Panc1 (cell line): ENCODE data around the gene ZP1.

ENCODE experiments used
- CTCF ChIP-seq: fragments of 450-650 bp; IDR thresholded peaks from 2 replicates; pipeline ENCODE4 v1.5.1; 2017; ENCODE audit warnings: mild to moderate bottlenecking
- REST ChIP-seq, 2 experiments: IDR thresholded peaks; 2 replicates each; pipeline ENCODE4 v1.6.1; 2011 to 2012; ENCODE audit warnings: low read depth in 2 of 2, control low read depth in 1 of 2, low read length in 1 of 2, mild to moderate bottlenecking in 1 of 2, moderate library complexity in 1 of 2; ENCODE audit not compliant: insufficient read depth in 1 of 2
- SIN3A ChIP-seq: IDR thresholded peaks from 2 replicates; pipeline ENCODE4 v1.6.1; 2012; ENCODE audit warnings: low read depth, mild to moderate bottlenecking, low read length, moderate library complexity, borderline replicate concordance; ENCODE audit not compliant: insufficient read depth

- TF ChIP-seq SIN3A, result no peak
- TF ChIP-seq CTCF, result no peak
- no peak for TF ChIP-seq REST (IDR thresholded peaks at IDR 0.05; ENCODE audit: insufficient read depth in 1 of 2, low read depth in 2 of 2, low read length in 1 of 2)
Measured at GRCh38 chr11:60866911-60867870, at the start of gene ZP1.
